DOHH2 (cell line): Measurements from ENCODE around the gene RPH3AL.

Experiments
- H3F3A ChIP-seq: fragments of 200-600 bp; sonication (generic), shearing (Covaris generic); 2 replicates; pipeline ENCODE4 v1.6.0; 2016; ENCODE audit warnings: antibody characterized with exemption, mild to moderate bottlenecking; ENCODE audit not compliant: control insufficient read depth, insufficient read depth
- H3K27ac ChIP-seq: fragments of 200-600 bp; sonication (generic); 2 replicates; pipeline ENCODE4 v1.5.1; 2014; ENCODE audit warnings: low read depth, mild to moderate bottlenecking, low read length, moderate library complexity
- H3K27me3 ChIP-seq: fragments of 200-600 bp; sonication (generic); 2 replicates; pipeline ENCODE4 v1.6.1; 2014; ENCODE audit warnings: mild to moderate bottlenecking, low read length, mixed read lengths; ENCODE audit not compliant: control insufficient read depth
- H3K36me3 ChIP-seq: fragments of 200-600 bp; sonication (generic); 2 replicates; pipeline ENCODE4 v1.6.1; 2014; ENCODE audit warnings: mild to moderate bottlenecking, low read length, moderate library complexity, mixed read lengths; ENCODE audit not compliant: control insufficient read depth
- H3K4me1 ChIP-seq: fragments of 200-600 bp; sonication (generic); 2 replicates; pipeline ENCODE4 v1.6.1; 2014; ENCODE audit warnings: mild to moderate bottlenecking, low read length, mixed read lengths; ENCODE audit not compliant: control insufficient read depth
- H3K4me2 ChIP-seq: fragments of 200-600 bp; sonication (generic); 2 replicates; pipeline ENCODE4 v1.6.0; 2014; ENCODE audit warnings: mild to moderate bottlenecking, low read length, moderate library complexity
- H3K4me3 ChIP-seq: fragments of 200-600 bp; sonication (generic); 2 replicates; pipeline ENCODE4 v1.5.1; 2014; ENCODE audit warnings: mild to moderate bottlenecking, low read length, mixed read lengths
- H3K79me2 ChIP-seq: fragments of 200-600 bp; sonication (generic); 2 replicates; pipeline ENCODE4 v1.6.1; 2014; ENCODE audit warnings: mild to moderate bottlenecking, low read length, mixed read lengths; ENCODE audit not compliant: control insufficient read depth
- H3K9me2 ChIP-seq: fragments of 200-600 bp; sonication (generic); replicated peaks from 2 replicates; pipeline ENCODE4 v1.6.1; 2014; ENCODE audit warnings: mild to moderate bottlenecking, low read length, mixed read lengths; ENCODE audit not compliant: control insufficient read depth
- H3K9me3 ChIP-seq: fragments of 200-600 bp; sonication (generic); 2 replicates; pipeline ENCODE4 v1.6.1; 2014; ENCODE audit warnings: antibody characterized with exemption, low read length, mixed read lengths; ENCODE audit not compliant: control insufficient read depth, insufficient read depth
- H4K20me1 ChIP-seq: fragments of 200-600 bp; sonication (generic); 2 replicates; pipeline ENCODE4 v1.6.0; 2014; ENCODE audit warnings: low read depth, mild to moderate bottlenecking, antibody characterized with exemption, low read length, moderate library complexity; ENCODE audit not compliant: control insufficient read depth, insufficient read depth
- CTCF ChIP-seq: fragments of 200-600 bp; sonication (generic); IDR thresholded peaks from one replicate; pipeline ENCODE4 v1.5.1; 2014; ENCODE audit warnings: antibody characterized with exemption, mild to moderate bottlenecking, low read depth, low read length; ENCODE audit not compliant: poor library complexity, severe bottlenecking
- EZH2phosphoT487 ChIP-seq: fragments of 200-600 bp; sonication (generic); IDR thresholded peaks from 2 replicates; pipeline ENCODE4 v1.6.1; 2017; ENCODE audit warnings: borderline replicate concordance, mild to moderate bottlenecking, antibody characterized with exemption, low read length, moderate library complexity, mixed read lengths

RPH3AL gene

GRCh38 chr17:278676-279059, 73.9 kb downstream of the RPH3AL start:
- Histone ChIP-seq H3K4me3 (no peak overlapping the region), H3K36me3 (no peaks in the 10 kb centered on the region), H3K4me1 (no peaks in the 10 kb centered on the region), H3K79me2 (no peaks in the 10 kb centered on the region), H3K9me3 (no peaks in the 10 kb centered on the region), H3K27ac (no peak overlapping the region), H3K27me3 (no peaks in the 10 kb centered on the region), H3F3A (no peaks in the 10 kb centered on the region), H4K20me1 (no peaks in the 10 kb centered on the region), H3K9me2 (no peaks in the 10 kb centered on the region), H3K4me2 (no peak overlapping the region)
- TF ChIP-seq EZH2phosphoT487 (no peak), CTCF (no peak)

- Histone ChIP-seq H3K79me2 (no peaks in the 10 kb centered on the region), H3K4me2 (no peak overlapping the region), H3K4me3 (no peak overlapping the region), H3K4me1 (no peaks in the 10 kb centered on the region), H3K27me3 (no peaks in the 10 kb centered on the region), H3F3A (no peaks in the 10 kb centered on the region), H3K9me3 (no peaks in the 10 kb centered on the region), H3K27ac (no peak overlapping the region), H3K36me3 (no peaks in the 10 kb centered on the region), H4K20me1 (no peaks in the 10 kb centered on the region), H3K9me2 (no peaks in the 10 kb centered on the region)
- TF ChIP-seq CTCF (no peak), EZH2phosphoT487 (no peak)
Measured at GRCh38 chr17:278055-278675, 74.4 kb downstream of the RPH3AL start.

- Histone ChIP-seq H3K4me1 (no peaks in the 10 kb centered on the region), H3K4me2 (no peak overlapping the region), H3K9me2 (no peaks in the 10 kb centered on the region), H3K27me3 (no peaks in the 10 kb centered on the region), H3K79me2 (no peaks in the 10 kb centered on the region), H3K9me3 (peaks cover 2% of the 10 kb centered on the region; the same call in 1 of the 2 replicates), H3F3A (no peaks in the 10 kb centered on the region), H3K36me3 (no peaks in the 10 kb centered on the region), H4K20me1 (no peaks in the 10 kb centered on the region), H3K4me3 (no peak overlapping the region), H3K27ac (no peak overlapping the region)
- TF ChIP-seq EZH2phosphoT487 (no peak), CTCF (no peak)
Measured at GRCh38 chr17:274902-275301, 77.7 kb downstream of the RPH3AL start.
